Measurements from ENCODE around the gene PUS7.
"Not testable (repeated sequence)": the region's sequence is repeated elsewhere in the genome, so short reads cannot be mapped to it uniquely, and the experiment has no call there.

The PUS7 gene

GRCh38 chr7:105493923-105494315, 28.2 kb downstream of the PUS7 start:
- no peak for DNase-seq

- DNase-seq: no peak
These were observed 28.7 kb downstream of the PUS7 start for GRCh38 chr7:105493196-105493922.

- no peak for DNase-seq
These were observed 32.7 kb downstream of the PUS7 start for GRCh38 chr7:105489409-105489808.

- DNase-seq: no peak
These were observed 34.2 kb downstream of the PUS7 start for GRCh38 chr7:105487579-105488571.

GRCh38 chr7:105480931-105481330, 41.1 kb downstream of the PUS7 start:
- no peak for DNase-seq

- DNase-seq: no peak
These were observed 43.5 kb downstream of the PUS7 start for GRCh38 chr7:105478606-105479005.

GRCh38 chr7:105477908-105478307, 44.2 kb downstream of the PUS7 start:
- DNase-seq: no peak

GRCh38 chr7:105474045-105474444, 48.0 kb downstream of the PUS7 start:
- no peak for DNase-seq

- DNase-seq: no peak
These were observed 48.9 kb downstream of the PUS7 start for GRCh38 chr7:105473163-105473562.

GRCh38 chr7:105470846-105471245, 51.2 kb downstream of the PUS7 start:
- DNase-seq: no peak

- DNase-seq: no peak
These were observed 52.0 kb downstream of the PUS7 start for GRCh38 chr7:105470090-105470489.

- DNase-seq: no peak
These were observed 59.2 kb downstream of the PUS7 start for GRCh38 chr7:105462765-105463420.

GRCh38 chr7:105461518-105461917, 60.6 kb downstream of the PUS7 start:
- no peak for DNase-seq

GRCh38 chr7:105457619-105458225, 64.3 kb downstream of the PUS7 start:
- no peak for DNase-seq

GRCh38 chr7:105454921-105455320, 67.2 kb downstream of the PUS7 start:
- no peak for DNase-seq

- no peak for DNase-seq
These were observed 67.8 kb downstream of the PUS7 start for GRCh38 chr7:105454095-105454747.

- no peak for DNase-seq
These were observed 70.0 kb downstream of the PUS7 start for GRCh38 chr7:105452085-105452484.

- DNase-seq: not testable (repeated sequence)
These were observed 71.2 kb downstream of the PUS7 start for GRCh38 chr7:105450870-105451269.

- DNase-seq: no peak
These were observed 71.8 kb downstream of the PUS7 start for GRCh38 chr7:105450177-105450861.

GRCh38 chr7:105448181-105448580, 73.9 kb downstream of the PUS7 start:
- DNase-seq: no peak

GRCh38 chr7:105444342-105444987, 77.6 kb downstream of the PUS7 start:
- DNase-seq: no peak

All from effector CD4-positive, alpha-beta T cell (primary cell).